K562 (cell line): ENCODE results near the gene HADH. TPM values are rescaled to one million over a fixed set of nuclear protein-coding genes. Genes with fewer than 3 reads are reported as not detected.

ENCODE experiments used
- ATF1 ChIP-seq, 2 experiments: fragments of 450-650 bp in 1 of 2; IDR thresholded peaks; 2 replicates each; pipeline ENCODE4 v1.6.1; 2016; ENCODE audit warnings: missing compliant biosample characterization in 1 of 2, missing genetic modification characterization in 1 of 2
- BMI1 ChIP-seq: fragments of 150-350 bp; IDR thresholded peaks from 2 replicates; pipeline ENCODE4 v1.6.1; 2014; ENCODE audit warnings: low read length
- CREB1 ChIP-seq, 2 experiments: sonication (generic) in 1 of 2; formaldehyde crosslinking in 1 of 2; IDR thresholded peaks; 2 replicates each; pipeline versions ENCODE4 v1.6.1 to v1.8.0; 2012 to 2022; ENCODE audit warnings: inconsistent platforms in 1 of 2, mild to moderate bottlenecking in 1 of 2, missing genetic modification reagents in 1 of 2, moderate library complexity in 1 of 2
- E2F6 ChIP-seq, 2 experiments: IDR thresholded peaks; 2 replicates each; pipeline ENCODE4 v1.6.1; 2011; ENCODE audit warnings: borderline replicate concordance in 1 of 2, control low read depth in 1 of 2, low read depth in 1 of 2, low read length in 1 of 2, mild to moderate bottlenecking in 1 of 2, mixed read lengths in 1 of 2, moderate library complexity in 1 of 2; ENCODE audit not compliant: insufficient read depth in 1 of 2, insufficient read length in 1 of 2, poor library complexity in 1 of 2, severe bottlenecking in 1 of 2; ENCODE audit errors: extremely low read depth in 1 of 2
- EGR1 ChIP-seq: fragments of 450-650 bp; conservative IDR thresholded peaks from 2 replicates; pipeline ENCODE4 v1.6.1; 2017; ENCODE audit warnings: mild to moderate bottlenecking
- FIP1L1 ChIP-seq: fragments of 200-400 bp; formaldehyde crosslinking; IDR thresholded peaks from 2 replicates; pipeline ENCODE4 v1.6.1; 2018; ENCODE audit warnings: mild to moderate bottlenecking, low read depth, low read length; ENCODE audit not compliant: poor library complexity, severe bottlenecking
- FOSL1 ChIP-seq: fragments of 200-800 bp; sonication (Bioruptor generic); conservative IDR thresholded peaks from 2 replicates; pipeline ENCODE4 v1.6.1; 2016; ENCODE audit warnings: missing genetic modification characterization, missing compliant biosample characterization
- GTF2F1 ChIP-seq: IDR thresholded peaks from 2 replicates; pipeline ENCODE4 v1.6.1; 2011; ENCODE audit warnings: low read depth, low read length, improper control_type of control experiment
- HOMEZ ChIP-seq: fragments of 250-450 bp; sonication (Bioruptor Pico); IDR thresholded peaks from 2 replicates; pipeline ENCODE4 v1.4.0; 2020; ENCODE audit warnings: mild to moderate bottlenecking, moderate library complexity
- HOXB6 ChIP-seq: fragments of 250-450 bp; sonication (Bioruptor Pico); IDR thresholded peaks from 2 replicates; pipeline ENCODE4 v1.5.1; 2022; ENCODE audit warnings: mild to moderate bottlenecking, borderline replicate concordance
- KLF16 ChIP-seq: IDR thresholded peaks from 2 replicates; pipeline ENCODE4 v1.6.1; 2016; ENCODE audit warnings: antibody characterized with exemption
- LARP7 ChIP-seq: fragments of 450-650 bp; IDR thresholded peaks from 2 replicates; pipeline ENCODE4 v1.6.1; 2016
- MYBL2 ChIP-seq, 2 experiments: fragments of 450-650 bp in 1 of 2; sonication (generic) in 1 of 2; formaldehyde crosslinking in 1 of 2; IDR thresholded peaks; 2 replicates each; pipeline versions ENCODE4 v1.6.1 to v1.8.1; 2017 to 2022; ENCODE audit warnings: borderline replicate concordance in 1 of 2, inconsistent platforms in 1 of 2, low read depth in 1 of 2, mild to moderate bottlenecking in 1 of 2, missing genetic modification reagents in 1 of 2, moderate library complexity in 1 of 2
- NR2F6 ChIP-seq: fragments of 450-650 bp; formaldehyde crosslinking; IDR thresholded peaks from 2 replicates; pipeline ENCODE4 v1.4.0; 2020; ENCODE audit warnings: mild to moderate bottlenecking
- OTX1 ChIP-seq: fragments of 450-650 bp; formaldehyde crosslinking; IDR thresholded peaks from 2 replicates; pipeline ENCODE4 v1.4.0; 2022; ENCODE audit warnings: mild to moderate bottlenecking
- PHF21A ChIP-seq: fragments of 450-650 bp; IDR thresholded peaks from 2 replicates; pipeline ENCODE4 v1.6.1; 2017; ENCODE audit warnings: low read depth, borderline replicate concordance
- RBM17 ChIP-seq: fragments of 200-400 bp; formaldehyde crosslinking; IDR thresholded peaks from 2 replicates; pipeline ENCODE4 v1.6.1; 2017; ENCODE audit warnings: low read depth, mild to moderate bottlenecking, low read length, borderline replicate concordance
- SMAD3 ChIP-seq: fragments of 450-650 bp; formaldehyde crosslinking; conservative IDR thresholded peaks from 2 replicates; pipeline ENCODE4 v1.4.0; 2020; ENCODE audit warnings: mild to moderate bottlenecking
- STAT5A ChIP-seq: IDR thresholded peaks from 2 replicates; pipeline ENCODE4 v1.6.1; 2012; ENCODE audit warnings: low read length, inconsistent platforms, borderline replicate concordance
- TOE1 ChIP-seq, 2 experiments: fragments of 450-650 bp in 1 of 2; sonication (generic) in 1 of 2; formaldehyde crosslinking in 1 of 2; IDR thresholded peaks; 2 replicates each; pipeline versions ENCODE4 v1.7.1 to v1.8.0; 2016 to 2022; ENCODE audit warnings: borderline replicate concordance in 2 of 2, mild to moderate bottlenecking in 2 of 2, antibody characterized with exemption in 1 of 2, inconsistent platforms in 1 of 2, low read depth in 1 of 2, missing genetic modification reagents in 1 of 2, moderate library complexity in 1 of 2
- ZBTB43 ChIP-seq: sonication (generic); formaldehyde crosslinking; IDR thresholded peaks from 2 replicates; pipeline ENCODE4 v1.8.0; 2023; ENCODE audit warnings: mild to moderate bottlenecking, missing genetic modification reagents
- ZC3H4 ChIP-seq: sonication (generic); formaldehyde crosslinking; IDR thresholded peaks from 2 replicates; pipeline ENCODE4 v1.9.0; 2021; ENCODE audit warnings: missing genetic modification reagents, borderline replicate concordance
- ZNF282 ChIP-seq: sonication (generic); formaldehyde crosslinking; IDR thresholded peaks from 2 replicates; pipeline ENCODE4 v1.8.1; 2023; ENCODE audit warnings: missing genetic modification reagents
- polyA plus RNA-seq, 8 experiments: library from polyadenylated mRNA; depleted of rRNA in 4 of 8; stranded (reverse) in 5 of 8; unstranded in 3 of 8; fragments of >200 nt; fragmentation: Nextera tagmentation in 2 of 8; fragmentation: Illumina TruSeq in 1 of 8; extraction: Ambion mirVana in 2 of 8; extraction: Trizol in 1 of 8; gene quantifications; 2 replicates each; pipeline versions ENCODE4 v1.2.1 to v1.2.3, GENCODE V29; 2011 to 2014; ENCODE audit warnings: inconsistent platforms in 1 of 8, missing spikeins in 1 of 8
- total RNA-seq, 7 experiments: library from RNA; depleted of rRNA in 6 of 7; stranded (reverse); fragments of >200 nt in 6 of 7; fragmentation: Illumina TruSeq in 2 of 7; extraction: Trizol in 2 of 7; gene quantifications; 2 replicates each; pipeline versions ENCODE4 v1.2.1 to v1.2.3, GENCODE V29; 2011 to 2021; ENCODE audit warnings: low replicate concordance in 1 of 7

The HADH gene
- total and polyA plus RNA-seq, 9 of the 15 experiments (the other 6 are each of a cell fraction or from before 2014, with no cell fraction given) = 9.4 to 73.3 (median 32.8) TPM

GRCh38 chr4:107989537-107990386 lies at the start of gene HADH (continued):
- TF ChIP-seq HOMEZ (CRISPR knock-in tag) = no peak
- peak; percentile 56 for TF ChIP-seq FIP1L1
- TF ChIP-seq CREB1 (IDR thresholded peaks at IDR 0.05) = peak; percentile 94
- TF ChIP-seq CREB1 (CRISPR knock-in tag; IDR thresholded peaks at IDR 0.05) = peak; percentile 91
- TF ChIP-seq ATF1 (CRISPR knock-in tag; IDR thresholded peaks at IDR 0.05) = peak; percentile 51; the same call in 1 of the 2 replicates
- TF ChIP-seq ATF1 (tag; IDR thresholded peaks at IDR 0.05) = peak; percentile 95
- no peak for TF ChIP-seq LARP7
- peak; percentile 43; the same call in 1 of the 2 replicates for TF ChIP-seq GTF2F1
- TF ChIP-seq TOE1 (IDR thresholded peaks at IDR 0.05; ENCODE audit: borderline replicate concordance) = peak; percentile 30; the same call in 1 of the 2 replicates
- no peak for TF ChIP-seq TOE1 (CRISPR knock-in tag; IDR thresholded peaks at IDR 0.05; ENCODE audit: borderline replicate concordance, low read depth)
- TF ChIP-seq FOSL1 (tag) = no peak
- 0 out of 2 replicates have a peak, but pooled peaks have one; percentile 29 for TF ChIP-seq ZNF282 (CRISPR knock-in tag)
- TF ChIP-seq SMAD3 (CRISPR knock-in tag) = no peak
- TF ChIP-seq OTX1 (CRISPR knock-in tag) = no peak
- no peak for TF ChIP-seq BMI1
- peak; percentile 85 for TF ChIP-seq EGR1
- peak; percentile 71 to 93 for TF ChIP-seq E2F6 (IDR thresholded peaks at IDR 0.05; ENCODE audit: borderline replicate concordance in 1 of 2, extremely low read depth in 1 of 2, insufficient read depth in 1 of 2, insufficient read length in 1 of 2, low read depth in 1 of 2, low read length in 1 of 2, poor library complexity in 1 of 2, severe bottlenecking in 1 of 2)
- no peak for TF ChIP-seq ZC3H4 (CRISPR knock-in tag)
- TF ChIP-seq STAT5A = no peak
- peak; percentile 73 for TF ChIP-seq MYBL2 (IDR thresholded peaks at IDR 0.05; ENCODE audit: low read depth)
- TF ChIP-seq MYBL2 (CRISPR knock-in tag; IDR thresholded peaks at IDR 0.05; ENCODE audit: borderline replicate concordance) = no peak
- TF ChIP-seq PHF21A = no peak
- no peak for TF ChIP-seq HOXB6
- no peak for TF ChIP-seq KLF16
- TF ChIP-seq RBM17 = no peak
- no peak for TF ChIP-seq NR2F6
- TF ChIP-seq ZBTB43 (CRISPR knock-in tag) = no peak
